Endothelial cell of umbilical vein (primary cell): Measurements from ENCODE around the gene CCDC12. TPM values are rescaled to one million over a fixed set of nuclear protein-coding genes. Genes with fewer than 3 reads are reported as not detected.

Source experiments
- BruUV-seq: library from RNA; stranded (reverse); fragments of 400-500 nt; replicated peaks from 2 replicates; lab custom pipeline; 2021; lab: Mats Ljungman, UMichigan
- CTCF ChIA-PET: fragments of 300-600, 350-600 bp; sonication (Branson Sonifier 250); formaldehyde crosslinking; loops from one replicate; lab custom pipeline; 2021; ENCODE audit warnings: antibody characterized with exemption, inconsistent platforms; lab: Charles Lee
- POLR2A ChIA-PET: fragments of 300-600, 350-600 bp; sonication (Branson Sonifier 250); formaldehyde crosslinking; loops from one replicate; lab custom pipeline; 2021; ENCODE audit warnings: antibody characterized with exemption, inconsistent platforms; lab: Charles Lee
- DNase-seq: peaks from one replicate; pipeline ENCODE4 v3.0.0-alpha.2; 2011; ENCODE audit warnings: low read depth, low spot score
- FAIRE-seq: peaks from 2 replicates; lab custom pipeline; 2011; peaks lifted over from hg19 to GRCh38; lab: Jason Lieb, UNC
- H2AFZ ChIP-seq: 2 replicates; pipeline ENCODE4 v1.6.0; 2012; ENCODE audit warnings: low read depth, low read length, control low read depth, inconsistent platforms
- H3K27ac ChIP-seq: 2 replicates; pipeline ENCODE4 v1.5.1; 2011; ENCODE audit warnings: low read depth, mild to moderate bottlenecking, control low read depth, low read length, moderate library complexity; ENCODE audit not compliant: insufficient read depth
- H3K27me3 ChIP-seq, 2 experiments: 2 replicates each; pipeline versions ENCODE4 v1.6.0 to v1.6.1; 2011; ENCODE audit warnings: low read length in 2 of 2, mixed read lengths in 1 of 2; ENCODE audit not compliant: control insufficient read depth in 2 of 2, insufficient read depth in 2 of 2
- H3K36me3 ChIP-seq, 2 experiments: 2 replicates in 1 of 2; 3 replicates in 1 of 2; pipeline ENCODE4 v1.5.1; 2011; ENCODE audit warnings: low read length in 2 of 2, mild to moderate bottlenecking in 1 of 2, moderate library complexity in 1 of 2; ENCODE audit not compliant: control insufficient read depth in 2 of 2, insufficient read depth in 2 of 2; ENCODE audit errors: extremely low read depth in 1 of 2
- H3K4me1 ChIP-seq: 3 replicates; pipeline ENCODE4 v1.5.1; 2011; ENCODE audit warnings: mild to moderate bottlenecking, low read length; ENCODE audit not compliant: control insufficient read depth, insufficient read depth; ENCODE audit errors: extremely low read depth
- H3K4me2 ChIP-seq: 2 replicates; pipeline ENCODE4 v1.6.1; 2011; ENCODE audit warnings: low read length, control low read depth, mixed read lengths; ENCODE audit not compliant: insufficient read depth
- H3K4me3 ChIP-seq, 3 experiments: fragments of 200-600 bp in 1 of 3; sonication (generic), shearing (Covaris generic) in 1 of 3; replicated peaks in 1 of 3; 2 replicates each; pipeline ENCODE4 v1.5.1; 2011 to 2016; ENCODE audit warnings: control low read depth in 3 of 3, low read length in 3 of 3, mild to moderate bottlenecking in 2 of 3, inconsistent platforms in 1 of 3, low read depth in 1 of 3, moderate library complexity in 1 of 3; ENCODE audit not compliant: insufficient read depth in 1 of 3
- H3K79me2 ChIP-seq: 2 replicates; pipeline ENCODE4 v1.6.0; 2012; ENCODE audit warnings: low read length, inconsistent platforms; ENCODE audit not compliant: control insufficient read depth, insufficient read depth
- H3K9ac ChIP-seq: replicated peaks from 2 replicates; pipeline ENCODE3; 2011; ENCODE audit warnings: low read length, control low read depth; ENCODE audit not compliant: insufficient read depth; ENCODE audit errors: extremely low read depth
- H3K9me1 ChIP-seq: replicated peaks from 3 replicates; pipeline ENCODE4 v1.6.0; 2011; ENCODE audit warnings: mild to moderate bottlenecking, low read length; ENCODE audit not compliant: control insufficient read depth, insufficient read depth; ENCODE audit errors: extremely low read depth
- H3K9me3 ChIP-seq: replicated peaks from 2 replicates; pipeline ENCODE4 v1.5.1; 2012; ENCODE audit warnings: low read length, inconsistent platforms; ENCODE audit not compliant: control insufficient read depth, insufficient read depth
- H4K20me1 ChIP-seq: replicated peaks from 2 replicates; pipeline ENCODE3; 2011; ENCODE audit warnings: mild to moderate bottlenecking, low read length; ENCODE audit not compliant: control insufficient read depth, insufficient read depth; ENCODE audit errors: extremely low read depth
- EZH2 ChIP-seq: IDR thresholded peaks from 2 replicates; pipeline ENCODE4 v1.6.1; 2012; ENCODE audit warnings: borderline replicate concordance, low read depth, mild to moderate bottlenecking, moderate library complexity, low read length, inconsistent platforms; ENCODE audit not compliant: severe bottlenecking
- FOS ChIP-seq: IDR thresholded peaks from 2 replicates; pipeline ENCODE4 v1.6.1; 2011; ENCODE audit warnings: mild to moderate bottlenecking, low read length, moderate library complexity, borderline replicate concordance; ENCODE audit not compliant: insufficient read depth
- GATA2 ChIP-seq: IDR thresholded peaks from 2 replicates; pipeline ENCODE4 v1.7.0; 2011; ENCODE audit warnings: low read depth, mild to moderate bottlenecking, moderate library complexity, mixed read lengths, low read length; ENCODE audit not compliant: insufficient read length, insufficient read depth
- JUN ChIP-seq: IDR thresholded peaks from 2 replicates; pipeline ENCODE4 v1.6.1; 2011; ENCODE audit warnings: borderline replicate concordance, low read depth; ENCODE audit not compliant: insufficient read length, insufficient read depth
- MAX ChIP-seq: IDR thresholded peaks from 2 replicates; pipeline ENCODE4 v1.6.1; 2011; ENCODE audit not compliant: insufficient read depth, insufficient read length
- MYC ChIP-seq: IDR thresholded peaks from one replicate; pipeline ENCODE4 v1.6.1; 2011; ENCODE audit warnings: mild to moderate bottlenecking, low read depth, low read length
- POLR2A ChIP-seq: IDR thresholded peaks from 2 replicates; pipeline ENCODE4 v1.6.1; 2012; ENCODE audit warnings: low read depth, mild to moderate bottlenecking, control low read depth, low read length
- POLR2AphosphoS5 ChIP-seq: IDR thresholded peaks from 2 replicates; pipeline ENCODE4 v1.6.1; 2012; ENCODE audit warnings: low read depth, mild to moderate bottlenecking, control low read depth, low read length, moderate library complexity; ENCODE audit not compliant: insufficient read depth
- dilution Hi-C: fragments of 300-500 bp; cut with MboI; formaldehyde crosslinking; loops from one replicate; pipeline ENCODE4 v1.15.0; 2019; ENCODE audit warnings: low sequenced_read_pairs; ENCODE audit not compliant: extremely low pct_ligation_motif_present
- intact Hi-C: fragments of 100-400 bp; cut with micrococcal nuclease; formaldehyde crosslinking; loops from one replicate; pipeline ENCODE4 v1.10.0; 2022
- polyA plus RNA-seq, 4 experiments: library from polyadenylated mRNA; depleted of rRNA in 3 of 4; stranded (reverse) in 3 of 4; unstranded in 1 of 4; fragments of >200 nt; gene quantifications; 2 replicates each; pipeline versions ENCODE4 v1.2.1 to v1.2.3, GENCODE V29; 2011 to 2012; ENCODE audit warnings: missing spikeins in 1 of 4
- total RNA-seq: library from RNA; stranded (reverse); gene quantifications from 2 replicates; pipeline ENCODE4 v1.2.3, GENCODE V29; 2021
- TF ChIP-seq, protein P1 (sequence below), 2 donors: IDR thresholded peaks; 1 replicate in 1 of 2; 2 replicates in 1 of 2; pipeline ENCODE4 v1.5.1; 2011; ENCODE audit warnings: low read length in 2 of 2, mild to moderate bottlenecking in 2 of 2, moderate library complexity in 2 of 2, control low read depth in 1 of 2, inconsistent platforms in 1 of 2, low read depth in 1 of 2; ENCODE audit not compliant: insufficient read depth in 1 of 2; ENCODE audit errors: extremely low read depth in 1 of 2

CCDC12 gene
- total and polyA plus RNA-seq, 2 donors (not counting 3 experiments of a cell fraction or from before 2014, with no cell fraction given), result 35.1 to 50.5 TPM

DNA sequence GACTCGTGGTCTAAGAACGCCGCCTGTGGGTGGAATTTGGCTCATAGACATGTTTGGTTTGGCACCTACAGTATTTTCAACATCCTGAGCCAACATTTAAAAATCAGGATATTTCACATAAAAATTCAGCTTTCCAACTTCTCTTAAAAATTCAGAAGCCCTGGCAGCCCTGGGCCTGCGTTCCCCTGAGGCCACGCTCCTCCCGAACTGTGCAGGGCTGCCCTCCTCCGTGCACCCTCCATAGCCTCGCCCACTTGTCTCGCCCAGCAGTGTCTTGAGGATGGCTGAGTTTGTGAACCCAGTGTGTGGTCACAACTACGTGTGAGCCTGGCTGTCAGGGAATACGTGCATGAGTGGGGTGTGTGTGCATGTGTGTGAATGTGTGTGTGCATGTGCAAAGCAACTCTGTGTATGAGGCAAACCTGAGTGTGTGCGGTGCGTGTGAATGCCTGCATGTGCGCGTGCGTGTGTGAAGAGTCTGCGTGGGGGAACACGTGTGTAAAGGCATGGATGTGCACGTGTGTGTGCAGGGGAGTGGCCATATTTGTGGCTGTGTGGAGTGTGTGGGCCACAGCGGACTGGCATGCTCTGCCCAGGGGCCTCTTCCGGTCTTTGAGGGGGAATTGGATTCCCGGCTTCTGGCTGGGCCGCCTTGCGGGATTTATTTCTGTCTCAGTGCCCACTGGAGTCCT, 68.1 kb downstream of the CCDC12 start:
- no peaks in the 10 kb centered on the region for H3K9me1 ChIP-seq
- H3K4me2 ChIP-seq, result no peak overlapping the region
- H2AFZ ChIP-seq, result no peak overlapping the region
- BruUV-seq, result no TSS peak
- FAIRE-seq (peak; percentile 84), DNase-seq (peak; percentile 84)
- dilution Hi-C loops, result no loop called here
- no peaks in the 10 kb centered on the region for H3K36me3 ChIP-seq
- H3K4me1 ChIP-seq, result peaks cover 10% of the 10 kb centered on the region
- POLR2A ChIA-PET, result no interaction called here
- TF ChIP-seq, protein P1, sequence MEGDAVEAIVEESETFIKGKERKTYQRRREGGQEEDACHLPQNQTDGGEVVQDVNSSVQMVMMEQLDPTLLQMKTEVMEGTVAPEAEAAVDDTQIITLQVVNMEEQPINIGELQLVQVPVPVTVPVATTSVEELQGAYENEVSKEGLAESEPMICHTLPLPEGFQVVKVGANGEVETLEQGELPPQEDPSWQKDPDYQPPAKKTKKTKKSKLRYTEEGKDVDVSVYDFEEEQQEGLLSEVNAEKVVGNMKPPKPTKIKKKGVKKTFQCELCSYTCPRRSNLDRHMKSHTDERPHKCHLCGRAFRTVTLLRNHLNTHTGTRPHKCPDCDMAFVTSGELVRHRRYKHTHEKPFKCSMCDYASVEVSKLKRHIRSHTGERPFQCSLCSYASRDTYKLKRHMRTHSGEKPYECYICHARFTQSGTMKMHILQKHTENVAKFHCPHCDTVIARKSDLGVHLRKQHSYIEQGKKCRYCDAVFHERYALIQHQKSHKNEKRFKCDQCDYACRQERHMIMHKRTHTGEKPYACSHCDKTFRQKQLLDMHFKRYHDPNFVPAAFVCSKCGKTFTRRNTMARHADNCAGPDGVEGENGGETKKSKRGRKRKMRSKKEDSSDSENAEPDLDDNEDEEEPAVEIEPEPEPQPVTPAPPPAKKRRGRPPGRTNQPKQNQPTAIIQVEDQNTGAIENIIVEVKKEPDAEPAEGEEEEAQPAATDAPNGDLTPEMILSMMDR (IDR thresholded peaks at IDR 0.05; ENCODE audit: extremely low read depth in 1 of 2, insufficient read depth in 1 of 2, low read depth in 1 of 2, low read length in 2 of 2), result peak in 1 of 2 donors; percentile 22
- TF ChIP-seq MAX (peak; percentile 4), GATA2 (no peak)
- CTCF ChIA-PET, result interaction anchor here (0.6 to 2.5 kb wide), 18 partner anchors 8 to 420 kb away, joined by 3 to 55 read pairs (median 9); partner anchors contain the start of genes CCDC12, PRSS50 and TMIE
- intact Hi-C loops, result no loop called here
- H3K9ac ChIP-seq, result no peak overlapping the region
- H3K27me3 ChIP-seq, result no peaks in the 10 kb centered on the region
- no peaks in the 10 kb centered on the region for H3K9me3 ChIP-seq
- no peaks in the 10 kb centered on the region for H3K79me2 ChIP-seq
- H3K4me3 ChIP-seq, result no peak overlapping the region
- H4K20me1 ChIP-seq, result no peaks in the 10 kb centered on the region
- no peak overlapping the region for H3K27ac ChIP-seq

GRCh38 chr3:46907960-46908293, 68.6 kb downstream of the CCDC12 start:
- no peaks in the 10 kb centered on the region for H3K9me1 ChIP-seq
- H3K27me3 ChIP-seq, result no peaks in the 10 kb centered on the region
- POLR2A ChIA-PET, result no interaction called here
- no peak overlapping the region for H3K4me2 ChIP-seq
- CTCF ChIA-PET, result interaction anchor here (2.1 to 2.5 kb wide), 5 partner anchors 36 to 205 kb away, joined by 22 to 55 read pairs (median 27); partner anchors contain the start of gene TMIE
- no peak for DNase-seq
- no peak overlapping the region for H3K4me3 ChIP-seq
- H3K79me2 ChIP-seq, result no peaks in the 10 kb centered on the region
- no peaks in the 10 kb centered on the region for H4K20me1 ChIP-seq
- H2AFZ ChIP-seq, result no peak overlapping the region
- dilution Hi-C loops (no loop called here), intact Hi-C loops (no loop called here)
- no peak for FAIRE-seq
- H3K4me1 ChIP-seq, result peaks cover 12% of the 10 kb centered on the region
- H3K9me3 ChIP-seq, result no peaks in the 10 kb centered on the region
- H3K36me3 ChIP-seq, result no peaks in the 10 kb centered on the region
- TF ChIP-seq POLR2AphosphoS5, result no peak
- no peak for TF ChIP-seq FOS
- no peak for TF ChIP-seq MYC
- no peak for TF ChIP-seq GATA2
- TF ChIP-seq EZH2, result no peak
- no peak for TF ChIP-seq MAX
- no peak for TF ChIP-seq POLR2A
- TF ChIP-seq, protein P1 (IDR thresholded peaks at IDR 0.05; ENCODE audit: extremely low read depth in 1 of 2, insufficient read depth in 1 of 2, low read depth in 1 of 2, low read length in 2 of 2), result no peak
- no peak for TF ChIP-seq JUN
- BruUV-seq, result TSS peak; percentile 14
- no peak overlapping the region for H3K9ac ChIP-seq
- H3K27ac ChIP-seq, result no peak overlapping the region
